Midbrain (tissue), 1 donor: Measurements from ENCODE around the gene TSR3.
A peak's percentile ranks its signal among the peaks of the same experiment; 100 is the strongest.

ENCODE experiments used
- DNase-seq: peaks from one replicate; lab custom pipeline; 2025; lab: John Stamatoyannopoulos, UW

TSR3 gene

DNA sequence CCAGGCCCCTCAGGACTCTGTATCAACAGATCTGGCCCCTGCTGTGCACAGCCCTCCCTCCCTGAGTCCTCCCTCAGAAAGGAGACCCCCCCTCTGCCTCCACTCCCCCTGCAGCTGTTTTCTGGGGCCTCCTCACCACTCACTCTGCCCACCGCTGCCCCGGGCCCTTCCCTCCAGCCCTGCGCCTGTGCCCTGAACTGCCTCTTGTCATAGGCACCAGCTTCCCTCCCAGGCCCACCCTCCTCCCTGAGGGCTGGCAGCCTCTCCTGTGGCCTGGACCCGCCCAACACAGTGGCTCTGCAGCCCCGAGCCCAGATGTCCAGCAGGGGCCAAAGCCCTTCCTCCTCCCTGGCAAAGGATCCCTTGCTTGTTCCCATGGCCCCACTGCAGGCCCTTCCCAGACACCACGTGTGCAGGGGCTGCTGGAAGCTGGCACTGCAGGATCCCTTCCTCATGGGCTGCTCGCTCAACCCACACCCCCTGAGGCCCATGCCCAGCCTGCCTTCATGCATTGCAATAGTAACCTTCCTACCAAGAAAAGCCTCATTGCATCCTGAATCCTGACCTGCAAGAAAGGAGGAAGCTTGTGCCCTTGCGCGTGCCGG is 25.8 kb upstream of the TSR3 start:
- DNase-seq = peak; percentile 59

- DNase-seq = no peak
Observed at GRCh38 chr16:1375741-1376410, 24.2 kb upstream of the TSR3 start.

- no peak for DNase-seq
Observed at GRCh38 chr16:1375298-1375640, 23.6 kb upstream of the TSR3 start.

- no peak for DNase-seq
Observed at GRCh38 chr16:1374418-1375297, 23.0 kb upstream of the TSR3 start.

DNA sequence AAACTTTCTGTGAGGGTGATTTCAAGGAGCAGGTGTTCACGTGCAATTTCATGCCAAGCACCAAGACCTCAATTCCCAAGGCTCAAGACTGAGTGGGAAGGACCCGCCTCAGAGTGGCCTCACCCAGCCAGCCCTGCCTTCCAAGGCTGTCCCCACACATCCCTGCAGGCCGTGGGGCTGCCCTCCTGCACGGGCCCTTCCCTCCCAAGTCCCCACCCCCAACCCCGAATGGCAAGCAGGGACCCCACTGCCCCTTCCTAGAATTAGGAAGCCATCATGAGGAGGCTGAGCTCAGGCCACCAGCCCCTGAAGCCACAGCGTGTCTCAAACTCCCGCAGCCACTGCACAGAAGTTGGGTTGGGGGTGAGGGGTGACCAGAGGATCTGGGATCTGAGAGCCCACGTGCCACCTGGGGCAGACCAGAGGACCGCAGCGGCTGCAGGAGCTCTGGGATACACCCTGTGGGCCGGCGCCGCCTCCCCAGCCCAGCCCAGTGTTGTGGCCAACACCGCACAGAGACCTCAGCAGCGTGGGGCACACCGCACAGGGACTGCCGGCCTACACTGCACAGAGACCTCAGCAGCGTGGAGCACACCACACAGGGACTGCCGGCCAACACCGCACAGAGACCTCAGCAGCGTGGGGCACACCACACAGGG is 20.7 kb upstream of the TSR3 start:
- no peak for DNase-seq

GRCh38 chr16:1371054-1371978 is 19.6 kb upstream of the TSR3 start:
- no peak for DNase-seq

GRCh38 chr16:1367486-1368174 is 16.0 kb upstream of the TSR3 start:
- DNase-seq = no peak

- no peak for DNase-seq
Observed at GRCh38 chr16:1366712-1367299, 15.1 kb upstream of the TSR3 start.

DNA sequence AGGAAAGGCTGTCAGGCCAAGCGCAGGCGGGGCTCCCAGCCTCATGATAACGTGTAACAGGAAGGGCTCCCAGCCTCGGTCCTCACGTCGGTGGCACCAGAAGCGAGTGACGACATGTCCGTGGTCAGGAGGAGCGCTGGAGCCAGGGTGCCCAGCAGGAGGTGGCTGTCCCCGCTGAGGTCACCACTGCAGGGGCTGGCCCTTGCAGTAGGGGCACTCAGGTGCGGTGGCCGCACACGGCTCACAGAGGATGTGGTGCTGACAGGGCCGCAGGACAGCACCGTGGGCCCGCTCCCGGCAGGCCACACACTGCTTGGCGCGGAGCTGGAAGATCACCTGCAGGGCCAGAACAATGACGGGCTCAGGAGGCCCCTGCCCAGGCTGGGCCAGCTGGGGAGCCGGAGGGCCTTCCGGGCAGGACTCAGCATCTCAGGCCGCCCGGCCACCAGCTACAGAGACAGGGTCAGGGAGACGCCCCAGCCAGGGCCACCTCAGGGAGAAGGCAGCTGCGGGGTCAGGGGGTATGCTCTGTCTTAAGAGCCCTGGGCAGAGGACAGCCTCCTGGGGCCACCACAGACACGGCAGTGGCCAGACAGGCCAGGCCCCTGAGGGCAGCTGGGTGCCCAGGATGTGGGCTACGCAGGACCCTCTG is 14.5 kb upstream of the TSR3 start:
- no peak for DNase-seq

DNA sequence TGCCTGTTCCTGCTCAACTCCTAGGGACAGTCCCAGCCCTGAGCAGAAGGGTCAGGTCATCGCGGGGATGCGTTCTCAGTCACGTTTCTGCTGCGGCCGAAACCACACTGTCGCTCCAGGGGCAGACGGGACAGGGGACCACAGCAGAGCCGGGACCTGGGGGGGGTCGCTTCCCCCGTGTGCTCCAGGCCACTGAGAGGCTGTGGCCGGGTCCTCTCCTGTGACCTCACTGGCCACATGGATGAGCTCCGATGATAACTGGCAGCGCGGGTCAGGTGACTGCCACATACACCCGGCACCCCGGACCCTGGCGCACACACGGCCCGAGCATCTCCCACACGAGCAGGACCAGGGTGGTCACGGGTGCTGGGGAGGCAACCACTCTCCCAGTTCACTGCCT is 12.8 kb upstream of the TSR3 start:
- no peak for DNase-seq

DNA sequence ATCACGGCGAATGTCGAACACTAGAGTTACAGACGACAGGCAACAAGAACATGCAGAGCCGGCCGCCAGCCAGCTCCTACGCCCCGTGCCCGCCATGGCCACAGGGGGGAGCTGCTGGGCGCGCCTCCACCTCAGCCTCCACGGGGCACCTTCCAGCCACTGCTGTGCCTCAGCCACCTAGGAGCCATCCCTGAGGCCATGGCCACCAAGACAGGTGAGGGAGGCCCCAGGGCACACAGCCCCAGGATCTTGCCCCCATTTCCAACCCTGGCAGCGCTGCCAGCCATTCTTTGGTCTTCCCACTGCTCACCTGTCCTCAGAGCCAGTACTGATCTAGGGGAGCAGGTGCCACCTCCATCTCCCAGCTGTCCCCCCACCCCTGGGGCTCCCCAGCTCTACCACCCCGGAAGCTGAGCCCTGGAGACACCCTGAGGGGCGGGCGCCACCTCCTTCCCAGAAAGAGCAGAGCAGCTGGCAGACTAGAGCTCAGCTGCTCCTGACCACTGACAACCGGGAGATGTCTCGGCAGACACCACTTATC is 11.9 kb upstream of the TSR3 start:
- peak; percentile 5 for DNase-seq

DNA sequence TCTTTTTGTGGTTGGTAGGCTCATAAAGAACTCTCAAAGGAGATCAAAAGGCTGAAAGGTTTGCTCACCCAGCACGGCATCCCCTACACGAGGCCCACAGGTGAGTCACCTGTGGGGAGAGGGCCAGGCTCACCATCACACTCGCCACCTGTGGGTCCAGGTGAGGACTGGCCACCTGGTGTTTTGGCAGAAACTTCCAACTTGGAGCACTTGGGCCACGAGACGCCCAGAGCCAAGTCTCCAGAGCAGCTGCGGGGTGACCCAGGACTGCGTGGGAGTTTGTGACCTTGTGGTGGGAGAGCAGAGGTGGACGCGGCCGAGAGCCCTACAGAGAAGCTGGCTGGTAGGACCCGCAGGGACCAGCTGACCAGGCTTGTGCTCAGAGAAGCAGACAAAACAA is 11.1 kb upstream of the TSR3 start:
- DNase-seq = no peak

GRCh38 chr16:1361685-1362360 is 10.1 kb upstream of the TSR3 start:
- DNase-seq = no peak

- no peak for DNase-seq
Observed at GRCh38 chr16:1357906-1358566, 6.4 kb upstream of the TSR3 start.

DNA sequence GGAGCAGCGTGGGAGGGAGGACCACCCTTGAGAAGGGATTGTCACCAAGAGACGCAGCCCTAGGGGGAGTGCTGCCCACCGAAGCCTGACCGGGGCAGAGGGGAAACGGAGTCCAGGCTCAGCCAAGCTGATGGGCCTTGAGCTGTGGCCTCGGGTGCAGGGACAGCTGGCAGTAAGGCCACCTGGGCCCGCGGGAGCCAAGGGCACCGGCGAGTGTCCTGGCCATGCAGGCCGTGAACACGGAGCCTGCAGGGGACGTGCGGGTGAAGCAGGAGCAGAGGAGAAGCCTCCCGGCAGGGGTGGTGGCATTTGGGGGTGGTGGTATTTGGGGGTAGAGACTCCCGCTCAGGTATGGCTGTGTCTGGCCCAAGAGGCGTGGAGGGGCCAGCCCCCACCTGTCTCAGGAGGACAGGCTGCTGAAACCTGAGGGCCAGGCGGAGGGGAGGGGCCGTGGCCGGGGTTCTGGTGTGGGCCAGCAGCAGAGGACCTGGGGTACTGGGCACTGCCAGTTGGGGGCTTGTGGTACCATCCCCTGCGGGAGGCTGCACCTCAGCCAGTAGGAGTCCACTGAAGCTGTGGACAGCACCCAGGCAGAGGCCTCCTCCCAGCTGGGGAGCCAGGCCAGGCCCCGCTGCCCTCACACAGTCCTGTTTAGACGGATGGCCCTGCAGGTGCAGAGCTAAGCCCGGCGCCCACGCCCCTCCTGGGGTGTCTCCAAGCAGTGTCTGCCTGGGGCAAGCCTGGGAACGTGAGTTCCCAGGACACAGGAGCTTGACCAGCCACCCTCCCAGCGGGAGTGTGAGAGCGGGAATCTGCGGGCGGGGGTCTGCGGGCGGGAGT is 4.6 kb upstream of the TSR3 start:
- DNase-seq = no peak

GRCh38 chr16:1355591-1355990 is 3.9 kb upstream of the TSR3 start:
- DNase-seq = no peak

- no peak for DNase-seq
Observed at GRCh38 chr16:1354815-1355540, 3.3 kb upstream of the TSR3 start.
